HG03039 (cell line): ENCODE results near the gene NUP88.
"Not testable (repeated sequence)": the region's sequence is repeated elsewhere in the genome, so short reads cannot be mapped to it uniquely, and the experiment has no call there.

Experiments used
- ATAC-seq: cut with Tn5 transposase; IDR thresholded peaks from one replicate; pipeline ENCODE4 v1.9.1; 2021; ENCODE audit warnings: mild to moderate bottlenecking, moderate library complexity; ENCODE audit not compliant: unreplicated experiment

NUP88 gene

DNA sequence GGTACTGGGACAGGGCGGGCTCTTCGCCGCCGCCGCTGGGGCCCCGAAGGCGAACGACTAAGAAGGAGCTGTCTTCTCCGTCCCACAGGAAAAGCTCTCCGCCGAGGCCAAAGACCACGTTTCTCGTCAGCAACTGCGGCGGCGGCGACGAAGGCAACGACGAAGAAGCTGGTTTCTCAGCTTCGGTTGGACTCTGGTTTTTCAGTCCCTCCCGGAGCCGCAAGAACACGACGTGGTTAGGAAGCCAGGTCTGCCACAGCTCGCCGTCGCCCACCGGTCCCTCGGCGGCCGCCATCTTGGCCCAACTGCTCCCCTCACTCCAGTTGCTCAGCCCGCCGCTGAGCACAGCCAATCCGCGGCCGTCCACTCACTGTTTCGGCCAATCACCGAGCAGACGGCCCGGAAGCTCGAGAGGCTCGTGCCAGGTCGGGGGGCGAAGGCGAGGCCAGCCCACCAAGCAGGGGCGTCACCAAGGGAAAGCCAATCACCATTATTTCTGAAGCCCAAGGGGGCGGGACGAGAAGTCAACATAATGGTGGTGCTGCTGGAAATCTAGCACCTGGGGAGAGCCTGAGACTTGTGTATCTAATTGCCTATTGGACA is at the start of gene NUP88:
Gene NUP88 (minus strand): TSS at position 307 of the 603 bp plus-strand sequence. CDS start 12 bp downstream, at position 295.
- ATAC-seq: peak; percentile 84

DNA sequence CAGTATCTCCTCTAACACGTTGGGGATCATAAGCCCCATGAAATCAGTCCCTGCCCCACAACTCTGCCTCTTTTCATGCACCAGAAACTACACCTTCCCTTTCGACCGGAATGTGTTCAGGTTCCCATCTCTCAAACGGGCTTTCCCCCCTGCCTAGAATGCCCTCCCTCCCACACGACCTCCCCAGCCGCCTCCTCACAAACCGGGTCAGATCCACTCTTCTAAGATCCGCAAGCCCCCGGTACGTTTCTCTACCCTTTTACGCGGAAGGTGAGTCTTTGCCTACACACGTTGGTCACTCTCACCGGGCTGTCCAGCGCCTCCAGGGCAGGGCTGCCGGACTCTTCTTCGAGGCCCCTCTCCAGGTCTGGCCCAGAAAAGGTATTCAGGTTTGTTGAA is 48.6 kb upstream of the NUP88 start:
- ATAC-seq: no peak

DNA sequence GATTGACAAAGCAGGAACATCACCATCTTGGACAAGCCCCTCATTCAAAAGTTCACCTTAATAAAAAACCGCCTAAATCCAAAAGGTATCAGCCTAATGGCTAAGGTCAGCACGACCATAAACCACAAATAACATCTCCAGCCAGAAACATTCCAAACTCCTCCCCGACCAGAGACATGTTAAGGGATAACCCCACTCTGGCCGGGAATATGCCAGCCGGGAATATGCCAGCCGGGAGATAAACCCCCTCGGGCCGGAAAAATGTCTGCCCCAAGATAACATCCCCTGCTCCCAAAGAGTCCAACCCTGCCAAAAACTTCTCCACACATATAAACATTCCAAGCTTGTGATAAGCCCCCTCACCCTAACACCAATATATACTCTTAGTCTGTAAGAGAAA is 48.0 kb upstream of the NUP88 start:
- ATAC-seq: no peak

DNA sequence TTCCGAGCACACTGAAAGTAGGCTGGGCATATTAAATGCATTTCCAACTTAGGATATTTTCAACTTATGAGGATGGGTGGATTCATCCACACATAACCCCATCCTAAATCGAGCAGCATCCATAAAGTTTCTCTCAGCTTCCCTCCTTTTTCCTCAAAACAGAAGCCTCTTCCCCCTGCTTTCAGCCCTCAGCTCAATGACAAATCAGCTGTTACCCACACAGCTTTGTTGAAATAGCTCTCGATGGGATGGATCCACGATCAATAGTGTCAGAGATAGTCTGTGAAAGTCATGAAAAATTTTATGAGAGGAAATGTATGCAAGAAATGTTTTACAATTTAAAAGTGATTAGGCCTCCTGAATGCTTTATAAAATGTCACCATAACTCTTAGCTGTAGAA is 46.8 kb upstream of the NUP88 start:
- ATAC-seq: no peak

DNA sequence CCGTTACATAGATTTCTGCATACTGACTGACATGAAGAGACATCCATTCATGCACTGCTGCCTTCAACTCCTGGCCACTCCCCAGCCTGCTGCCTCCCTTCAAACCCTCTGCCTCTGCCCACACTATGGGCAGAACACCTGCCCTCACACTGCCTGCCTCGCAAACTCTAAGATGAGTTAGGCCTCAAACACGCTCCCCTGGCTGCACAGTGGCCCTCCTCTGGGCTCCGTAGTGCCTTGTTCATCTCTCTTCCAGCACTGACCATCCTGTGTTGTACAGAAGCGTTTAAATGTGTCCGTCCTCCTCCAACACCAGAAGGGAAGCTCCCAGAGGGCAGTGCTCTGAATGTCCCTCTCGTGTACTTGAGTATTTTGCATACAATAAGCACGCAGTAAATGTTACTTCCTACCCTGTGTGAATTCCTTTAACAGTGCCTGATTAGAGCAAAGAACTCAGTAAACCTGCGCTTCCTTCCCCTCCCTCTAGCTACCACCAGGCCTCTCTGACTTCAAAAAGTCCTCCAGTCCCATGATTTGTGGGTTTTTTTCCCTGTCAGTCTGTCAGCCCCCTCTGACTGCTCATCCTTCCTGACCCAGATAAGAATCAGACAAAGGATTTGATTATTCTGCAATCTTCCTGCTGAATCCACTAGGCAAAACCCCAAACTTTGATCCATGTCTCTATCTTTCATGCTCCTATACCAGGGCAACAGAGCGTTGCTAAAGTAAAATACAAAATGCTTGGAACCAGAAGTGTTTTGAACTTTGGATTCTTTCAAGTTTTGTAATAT is 45.5 kb upstream of the NUP88 start:
- no peak for ATAC-seq

DNA sequence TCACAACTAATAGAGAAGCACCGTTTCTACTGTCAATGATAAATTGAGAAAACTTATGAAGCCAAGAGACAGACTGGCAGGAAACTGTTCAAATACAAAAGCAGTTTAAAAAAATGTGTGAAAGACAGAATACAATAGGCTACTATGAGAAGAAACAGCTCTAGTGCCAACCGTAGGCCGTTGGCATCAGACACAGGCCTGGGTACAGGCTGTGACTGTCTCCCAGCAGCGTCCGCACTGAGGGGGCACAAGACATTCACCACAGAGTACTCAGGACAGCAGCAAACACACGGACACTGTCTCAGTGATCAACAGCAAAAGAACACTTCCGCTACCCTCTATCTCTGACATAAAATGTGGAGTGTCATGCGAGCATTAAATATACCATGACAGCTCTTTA is 27.3 kb upstream of the NUP88 start:
- ATAC-seq: no peak

DNA sequence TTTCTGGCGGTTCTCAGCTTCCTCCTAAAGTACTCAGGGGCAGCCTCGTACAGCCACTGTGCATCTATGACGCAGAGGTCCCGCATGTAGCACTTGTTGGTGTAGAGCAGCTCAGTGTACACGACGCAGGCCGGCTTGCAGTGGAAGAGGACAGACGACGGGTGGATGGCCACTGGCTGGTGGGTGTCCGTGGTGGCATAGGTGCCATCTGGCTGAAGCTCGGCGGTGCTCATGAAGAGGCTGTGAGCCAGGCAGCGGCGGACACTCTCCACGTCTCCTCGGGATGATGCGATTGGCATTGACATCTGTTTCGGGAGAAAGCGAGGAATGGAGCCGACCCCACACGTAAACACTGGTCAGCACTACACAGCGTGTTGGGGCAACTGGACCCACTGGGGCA is 24.7 kb upstream of the NUP88 start:
- no peak for ATAC-seq

DNA sequence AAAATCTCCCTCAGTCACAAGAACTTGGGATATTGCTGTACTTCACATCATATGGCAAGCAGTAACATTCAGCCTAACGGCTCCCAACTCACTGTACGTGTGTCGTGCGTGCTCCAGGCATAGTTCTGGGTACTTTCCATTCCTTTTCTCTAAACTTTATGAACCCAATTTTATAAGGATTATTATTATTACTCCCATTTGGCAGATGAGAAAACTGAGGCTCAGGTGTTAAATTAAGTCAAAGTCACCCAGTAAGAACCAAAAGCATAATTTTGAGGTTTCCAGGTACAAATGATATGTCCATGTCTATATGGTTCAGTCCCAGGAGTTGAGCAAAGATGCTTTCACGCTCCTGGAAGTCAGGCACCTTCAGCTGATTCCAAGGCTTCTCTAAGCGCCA is 24.3 kb upstream of the NUP88 start:
- no peak for ATAC-seq

DNA sequence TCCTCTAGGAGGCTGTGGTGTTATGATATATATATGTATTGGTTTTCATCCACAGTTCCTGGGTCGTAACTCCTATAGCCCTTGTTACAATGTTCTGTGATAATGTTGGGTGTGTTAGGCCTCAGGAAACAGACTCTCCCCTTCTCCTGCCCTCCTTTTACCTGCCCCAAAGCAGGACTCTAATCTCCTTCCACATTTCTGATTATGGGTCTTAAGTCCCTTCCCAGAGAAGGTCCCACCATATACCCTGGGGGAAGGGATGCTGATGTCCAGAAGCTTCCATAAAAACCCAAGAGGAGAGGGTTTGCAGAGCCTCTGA is 19.9 kb upstream of the NUP88 start:
- no peak for ATAC-seq

DNA sequence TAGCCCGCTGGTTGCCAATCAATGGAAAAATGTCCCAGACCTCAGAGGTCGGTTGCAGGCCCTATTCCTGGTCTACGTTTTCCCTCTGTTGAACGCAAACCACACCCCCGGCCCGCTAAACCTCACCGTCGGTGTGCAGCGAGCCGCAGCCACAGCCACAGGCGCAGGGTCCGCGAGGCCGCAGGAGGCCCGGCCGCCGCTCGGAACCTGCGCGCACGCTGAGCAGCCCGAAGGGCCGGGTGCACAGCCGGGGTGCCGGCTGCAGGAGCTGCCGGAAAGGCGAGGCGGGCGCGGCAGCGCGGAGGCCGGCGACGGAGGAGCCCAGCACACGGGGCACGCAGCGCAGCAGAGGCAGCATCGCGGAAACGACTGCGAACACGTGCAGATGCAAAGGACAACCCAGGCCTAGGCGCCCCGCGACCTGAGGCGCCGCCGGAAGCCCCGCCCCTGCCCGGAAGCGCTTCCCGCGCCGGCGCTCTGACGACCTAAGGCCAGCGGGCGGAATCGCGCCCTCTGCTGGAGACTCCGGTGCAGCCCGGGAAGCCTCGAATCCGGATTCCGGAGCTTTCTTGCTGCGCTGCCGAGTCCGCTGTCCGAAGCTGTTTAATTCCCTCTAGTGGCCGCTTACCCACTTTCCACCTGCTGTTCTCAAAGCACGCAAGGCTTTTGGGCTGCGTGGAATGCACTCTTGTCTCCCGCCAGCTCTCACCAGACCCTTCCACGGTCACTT is 19.4 kb upstream of the NUP88 start, which contains the start of gene C1QBP:
Gene C1QBP (minus strand): TSS at position 440 of the 730 bp plus-strand sequence. CDS start 82 bp downstream, at position 358.
- ATAC-seq: peak; percentile 73

DNA sequence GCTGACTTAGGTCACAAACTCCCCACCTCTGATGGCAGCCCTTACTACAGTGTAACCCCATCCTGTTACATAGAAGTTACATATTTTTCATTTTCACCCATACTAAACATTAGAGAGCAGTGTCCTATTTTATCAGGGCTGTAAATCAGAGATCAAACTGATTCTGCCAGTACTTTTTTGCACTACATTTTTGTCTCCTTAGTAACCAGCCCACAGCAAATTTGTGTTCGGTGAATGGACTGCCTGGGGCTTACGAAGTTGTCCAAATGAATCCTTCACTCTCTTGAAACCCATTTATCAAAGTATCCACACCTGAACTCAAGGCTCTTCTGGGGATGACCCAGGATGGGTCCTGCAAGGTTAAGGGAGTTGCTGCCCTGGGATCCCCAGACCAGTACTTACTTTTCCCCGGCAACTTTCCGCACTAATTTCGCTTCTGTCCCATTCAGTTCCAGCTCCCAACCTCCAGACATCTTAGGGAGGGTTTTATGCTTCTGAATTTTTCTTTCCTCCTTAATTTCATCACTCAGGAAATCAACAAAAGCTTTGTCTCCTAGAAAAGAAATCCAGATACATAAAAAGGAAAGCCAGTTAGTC is 18.4 kb upstream of the NUP88 start:
- ATAC-seq: no peak

DNA sequence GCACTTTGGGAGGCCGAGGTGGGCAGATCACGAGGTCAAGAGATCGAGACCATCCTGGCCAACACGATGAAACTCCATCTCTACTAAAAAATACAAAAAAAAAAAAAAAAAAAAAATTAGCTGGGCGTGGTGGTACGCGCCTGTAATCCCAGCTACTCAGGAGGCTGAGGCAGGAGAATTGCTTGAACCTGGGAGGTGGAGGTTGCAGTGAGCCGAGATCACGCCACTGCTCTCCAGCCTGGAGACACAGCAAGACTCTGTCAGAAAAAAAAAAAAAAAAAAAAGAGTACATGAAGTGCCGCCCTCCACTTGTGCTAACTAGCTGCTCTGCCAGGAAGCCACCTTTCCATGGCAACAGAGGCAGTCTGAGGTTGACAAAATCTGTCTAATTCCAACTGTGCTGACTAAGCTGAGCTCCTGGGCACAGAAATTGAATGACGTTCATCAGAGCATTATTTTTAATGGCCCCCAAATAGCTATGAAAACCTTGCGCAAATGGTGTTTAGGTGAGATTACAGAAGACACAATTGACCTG is 16.4 kb upstream of the NUP88 start:
- not testable (repeated sequence) for ATAC-seq

DNA sequence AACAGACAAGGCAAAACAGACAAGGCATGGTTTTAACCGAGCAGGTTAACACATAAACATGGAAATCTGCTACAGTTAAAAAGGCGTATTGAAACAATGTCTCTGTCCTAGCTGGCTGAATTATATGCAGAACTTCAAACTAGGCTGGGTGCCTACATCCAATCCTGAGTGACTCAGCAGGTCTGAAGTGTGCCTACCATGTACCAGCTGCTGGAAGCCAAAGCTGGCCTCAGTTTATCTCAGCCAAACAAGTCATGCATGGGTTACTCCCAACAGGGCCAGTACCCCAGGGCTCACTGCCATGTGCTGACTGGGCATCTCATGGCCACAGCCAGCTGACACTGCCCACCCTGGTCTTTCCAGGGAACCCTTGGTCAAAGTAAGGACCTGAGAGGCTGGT is 15.5 kb upstream of the NUP88 start:
- no peak for ATAC-seq

DNA sequence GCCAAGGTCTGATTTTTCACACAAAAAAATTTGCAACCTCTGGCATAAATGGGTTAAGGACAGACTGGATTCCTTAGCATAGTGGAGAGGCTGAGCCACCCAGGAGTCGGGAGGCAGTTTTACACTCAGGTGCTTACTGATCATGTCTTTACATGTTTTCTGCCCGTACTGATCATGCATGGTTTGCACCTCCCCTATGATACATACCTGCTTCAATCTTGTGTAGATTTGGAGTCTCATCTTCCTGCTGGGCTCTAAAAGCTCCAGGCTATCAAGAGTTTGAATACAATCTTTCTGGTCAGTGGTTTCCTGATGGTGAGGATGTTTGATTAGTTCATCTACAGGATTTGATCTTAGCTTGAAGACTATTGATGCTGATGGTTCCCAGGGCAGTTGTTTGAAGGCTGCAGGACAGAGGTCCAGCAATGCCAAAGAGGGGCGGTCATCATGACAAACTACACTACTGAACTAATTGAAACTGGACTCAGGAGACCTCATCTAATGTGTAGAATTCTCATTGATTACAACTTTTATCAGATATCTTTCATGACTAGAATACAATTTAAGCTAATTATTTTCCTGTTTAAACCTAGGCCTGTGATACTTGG is 12.6 kb upstream of the NUP88 start:
- ATAC-seq: no peak

DNA sequence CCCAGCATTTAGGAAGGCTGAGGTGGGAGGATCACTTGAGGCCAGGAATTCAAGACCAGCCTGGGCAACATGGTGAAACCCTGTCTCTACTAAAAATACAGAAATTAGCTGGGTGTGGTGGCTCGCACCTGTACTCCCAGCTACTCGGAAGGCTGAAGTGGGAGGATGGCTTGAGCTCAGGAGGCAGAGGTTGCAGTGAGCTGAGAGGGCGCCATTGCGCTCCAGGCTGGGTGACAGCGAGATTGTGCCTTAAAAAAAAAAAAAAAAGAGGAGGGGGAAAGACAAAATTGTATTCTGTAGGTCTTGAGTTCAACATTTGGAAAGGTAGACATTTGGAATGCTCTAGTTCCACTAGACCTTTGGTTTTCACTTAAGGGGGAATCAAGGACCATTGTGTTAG is 11.8 kb upstream of the NUP88 start:
- ATAC-seq: not testable (repeated sequence)

DNA sequence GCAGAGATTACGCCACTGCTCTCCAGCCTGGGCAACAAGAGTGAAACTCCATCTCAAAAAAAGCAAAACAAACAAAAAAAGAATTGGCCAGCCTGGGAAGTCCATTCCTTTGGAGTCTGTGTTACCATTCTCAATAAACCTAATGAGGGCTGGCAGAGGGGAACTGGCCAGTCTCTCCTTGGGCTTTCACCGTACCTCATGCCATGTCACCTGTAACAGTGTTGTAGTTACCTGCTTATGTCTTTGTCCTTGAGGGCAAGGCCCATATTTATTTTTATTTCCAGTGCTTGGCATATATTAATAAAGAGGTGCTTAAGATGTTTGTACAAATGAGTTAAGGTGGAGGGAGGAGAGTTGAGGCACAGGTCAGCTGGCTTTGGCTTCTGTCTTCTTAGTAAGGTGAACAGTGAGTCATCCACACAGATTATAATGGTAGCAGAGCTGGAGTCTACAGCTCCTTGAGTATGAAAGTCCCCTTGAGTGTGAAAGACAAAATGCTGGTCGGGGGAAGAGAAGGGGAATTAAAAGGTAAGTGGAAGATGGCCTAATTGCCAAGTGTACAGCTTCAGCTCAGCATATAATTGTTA is 11.0 kb upstream of the NUP88 start:
- no peak for ATAC-seq

DNA sequence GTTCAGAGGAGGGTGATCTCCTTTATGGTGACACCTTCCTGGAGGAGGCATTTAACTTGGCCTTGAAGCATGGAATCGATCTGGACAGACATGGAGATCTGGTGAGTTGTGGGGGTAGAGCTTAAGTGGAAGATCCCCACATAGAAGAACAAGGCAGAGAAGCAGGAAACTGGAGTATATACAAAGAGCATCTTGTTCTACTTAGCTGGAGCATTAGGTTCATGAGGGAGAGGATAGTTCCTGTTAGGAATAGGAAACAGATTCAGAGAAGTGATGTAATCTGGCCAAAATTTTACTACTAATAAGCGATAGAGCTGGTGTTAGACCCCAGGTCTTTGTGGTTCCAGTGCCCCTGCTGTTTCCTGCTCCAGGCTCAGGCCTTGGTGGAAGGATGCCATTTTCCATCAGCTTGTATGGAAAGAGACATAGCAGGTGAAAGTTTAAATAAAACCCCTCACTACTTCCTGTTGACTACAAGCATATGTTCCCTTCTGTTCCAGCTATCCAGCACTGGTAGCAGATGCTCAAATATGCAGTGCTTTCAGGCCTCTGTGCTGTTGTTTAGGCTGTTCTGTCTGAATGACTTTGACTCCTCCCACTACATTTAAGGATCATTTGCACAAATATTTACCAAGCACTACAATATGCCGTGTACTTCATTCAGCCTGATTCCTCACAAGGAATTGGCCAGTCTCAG is 9.9 kb upstream of the NUP88 start:
- no peak for ATAC-seq

DNA sequence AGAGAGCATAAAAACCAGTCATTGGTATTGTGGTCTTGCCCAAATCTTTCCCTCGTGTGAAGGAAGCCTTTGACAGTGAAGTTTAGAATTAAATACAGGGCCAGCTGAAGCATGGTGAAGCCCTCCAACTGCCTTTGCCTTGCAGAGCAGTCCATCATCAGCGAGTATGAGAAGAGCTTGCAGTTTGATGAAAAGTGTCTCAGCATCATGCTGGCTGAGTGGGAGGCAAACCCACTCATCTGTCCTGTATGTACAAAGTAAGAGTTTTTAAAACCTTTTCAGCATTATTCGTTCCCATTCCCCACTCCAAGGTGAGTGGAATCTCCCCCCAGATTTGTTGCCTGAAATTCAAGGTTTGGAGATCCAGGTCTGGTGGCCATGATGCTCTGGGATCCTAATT is 6.4 kb upstream of the NUP88 start:
- ATAC-seq: no peak

DNA sequence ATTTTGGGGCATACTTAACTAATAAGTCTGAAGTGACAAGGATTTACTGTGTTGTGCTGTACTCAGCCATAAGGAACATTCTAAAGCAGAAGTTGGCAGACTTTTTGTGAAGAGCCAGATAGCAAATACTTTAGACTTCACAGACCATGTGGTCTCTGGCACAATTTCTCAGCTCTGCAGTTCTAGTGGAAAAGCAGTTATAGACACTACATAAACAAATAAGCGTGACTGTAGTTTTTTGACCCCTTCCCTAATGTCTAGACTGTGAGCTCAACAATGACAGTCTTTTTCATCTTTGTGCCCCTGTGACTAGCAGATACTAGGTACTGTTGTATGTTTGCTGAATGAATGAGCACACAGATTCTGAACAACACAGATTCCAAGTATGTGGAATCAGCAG is 5.4 kb upstream of the NUP88 start:
- ATAC-seq: no peak

DNA sequence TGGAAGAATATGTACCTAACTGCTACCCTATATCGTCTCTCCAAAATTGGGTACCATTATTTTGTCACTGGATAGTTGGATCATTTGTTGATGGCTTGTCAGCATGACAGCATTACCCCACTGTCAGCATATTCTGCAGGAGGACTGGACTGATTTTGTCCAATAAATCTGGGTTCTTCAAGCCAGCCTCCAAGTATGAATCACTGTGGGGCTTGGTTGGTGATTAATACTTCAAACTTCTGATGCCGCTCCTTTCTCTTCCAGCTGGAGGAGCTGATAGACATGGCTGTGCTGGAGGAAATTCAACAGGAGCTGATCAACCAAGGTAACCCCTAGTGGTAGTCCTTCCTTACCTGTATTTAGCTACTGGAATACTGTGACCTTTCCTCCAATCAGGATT is 3.0 kb upstream of the NUP88 start:
- no peak for ATAC-seq
